Progenitor cell of endocrine pancreas (in vitro differentiated cells): Measurements from ENCODE around the gene CNTNAP5. TPM values are rescaled to one million over a fixed set of nuclear protein-coding genes. Genes with fewer than 3 reads are reported as not detected.

ENCODE experiments used
- DNase-seq: peaks from one replicate; pipeline ENCODE4 v3.0.0; 2021; ENCODE audit warnings: low spot score; ENCODE audit not compliant: unreplicated experiment
- H3K27ac Mint-ChIP-seq: 2 replicates; pipeline ENCODE4 v1.8.0; 2021; ENCODE audit warnings: mild to moderate bottlenecking, moderate library complexity, mixed read lengths
- H3K27me3 Mint-ChIP-seq: 2 replicates; pipeline ENCODE4 v1.8.0; 2021; ENCODE audit warnings: mixed read lengths
- H3K36me3 Mint-ChIP-seq: 2 replicates; pipeline ENCODE4 v1.8.0; 2022; ENCODE audit warnings: mixed read lengths; ENCODE audit not compliant: insufficient read depth
- H3K4me1 Mint-ChIP-seq: 2 replicates; pipeline ENCODE4 v1.8.0; 2021; ENCODE audit warnings: low read depth, mixed read lengths
- H3K4me3 Mint-ChIP-seq: 2 replicates; pipeline ENCODE4 v1.8.0; 2021; ENCODE audit warnings: low read depth, mild to moderate bottlenecking, moderate library complexity, mixed read lengths
- H3K9me3 Mint-ChIP-seq: 2 replicates; pipeline ENCODE4 v1.8.0; 2021; ENCODE audit warnings: low read depth, mixed read lengths
- total RNA-seq: library from RNA; stranded (reverse); gene quantifications from 2 replicates; pipeline ENCODE4 v1.2.1, GENCODE V29; 2021
- TF ChIP-seq, protein P1 (sequence below): fragments of 200-600 bp; sonication (generic); IDR thresholded peaks from one replicate; pipeline ENCODE4 v1.5.0; 2021; ENCODE audit warnings: antibody characterized with exemption, mild to moderate bottlenecking; ENCODE audit not compliant: unreplicated experiment

Gene CNTNAP5
- total RNA-seq, 1 donor from 2014 or later = 5.3 TPM

DNA sequence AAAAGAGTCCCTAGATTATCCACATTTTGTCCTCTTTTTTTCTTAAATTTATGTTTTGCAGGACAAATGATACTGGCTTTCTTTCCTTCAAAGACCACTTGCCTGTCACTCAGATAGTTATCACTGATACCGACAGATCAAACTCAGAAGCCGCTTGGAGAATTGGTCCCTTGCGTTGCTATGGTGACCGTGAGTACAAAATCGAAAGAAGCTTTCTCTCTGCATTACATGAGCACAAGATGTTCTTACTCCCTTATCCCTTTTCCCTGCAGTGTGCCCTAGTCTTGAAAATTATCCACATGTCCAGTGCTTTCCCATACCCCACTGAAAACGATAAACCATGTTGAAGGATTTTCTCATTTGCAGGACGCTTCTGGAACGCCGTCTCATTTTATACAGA is 738.5 kb downstream of the CNTNAP5 start:
- TF ChIP-seq, protein P1, sequence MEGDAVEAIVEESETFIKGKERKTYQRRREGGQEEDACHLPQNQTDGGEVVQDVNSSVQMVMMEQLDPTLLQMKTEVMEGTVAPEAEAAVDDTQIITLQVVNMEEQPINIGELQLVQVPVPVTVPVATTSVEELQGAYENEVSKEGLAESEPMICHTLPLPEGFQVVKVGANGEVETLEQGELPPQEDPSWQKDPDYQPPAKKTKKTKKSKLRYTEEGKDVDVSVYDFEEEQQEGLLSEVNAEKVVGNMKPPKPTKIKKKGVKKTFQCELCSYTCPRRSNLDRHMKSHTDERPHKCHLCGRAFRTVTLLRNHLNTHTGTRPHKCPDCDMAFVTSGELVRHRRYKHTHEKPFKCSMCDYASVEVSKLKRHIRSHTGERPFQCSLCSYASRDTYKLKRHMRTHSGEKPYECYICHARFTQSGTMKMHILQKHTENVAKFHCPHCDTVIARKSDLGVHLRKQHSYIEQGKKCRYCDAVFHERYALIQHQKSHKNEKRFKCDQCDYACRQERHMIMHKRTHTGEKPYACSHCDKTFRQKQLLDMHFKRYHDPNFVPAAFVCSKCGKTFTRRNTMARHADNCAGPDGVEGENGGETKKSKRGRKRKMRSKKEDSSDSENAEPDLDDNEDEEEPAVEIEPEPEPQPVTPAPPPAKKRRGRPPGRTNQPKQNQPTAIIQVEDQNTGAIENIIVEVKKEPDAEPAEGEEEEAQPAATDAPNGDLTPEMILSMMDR = no peak
- Mint-ChIP-seq H3K27ac (no peak overlapping the region), H3K4me1 (no peaks in the 10 kb centered on the region), H3K4me3 (no peak overlapping the region), H3K9me3 (no peaks in the 10 kb centered on the region), H3K36me3 (no peaks in the 10 kb centered on the region), H3K27me3 (no peaks in the 10 kb centered on the region)
- DNase-seq = no peak

DNA sequence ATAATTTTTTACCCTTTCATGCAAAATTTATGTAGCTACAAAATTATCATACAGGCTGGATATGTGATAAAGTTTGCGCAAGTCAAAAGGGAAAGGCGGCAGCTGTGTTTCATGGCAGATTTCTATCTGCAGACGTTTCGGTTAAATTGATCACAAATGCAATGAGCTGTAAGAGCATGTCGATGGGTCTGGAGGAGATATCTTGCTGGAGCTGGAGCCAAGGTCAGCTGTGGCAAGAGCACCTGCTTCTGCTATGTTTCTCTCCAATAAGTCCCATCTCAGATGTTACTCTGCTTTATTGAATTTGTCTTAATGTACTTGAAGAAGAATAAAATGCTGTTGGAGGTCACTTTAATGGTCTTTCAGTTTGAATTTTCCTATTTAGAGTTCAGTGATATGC is 749.7 kb downstream of the CNTNAP5 start:
- no peaks in the 10 kb centered on the region for H3K36me3 Mint-ChIP-seq
- DNase-seq = no peak
- peaks cover 6% of the 10 kb centered on the region for H3K9me3 Mint-ChIP-seq
- H3K4me1 Mint-ChIP-seq = no peaks in the 10 kb centered on the region
- H3K27me3 Mint-ChIP-seq = no peaks in the 10 kb centered on the region
- TF ChIP-seq, protein P1 = no peak
- H3K27ac Mint-ChIP-seq = no peak overlapping the region
- H3K4me3 Mint-ChIP-seq = no peak overlapping the region

DNA sequence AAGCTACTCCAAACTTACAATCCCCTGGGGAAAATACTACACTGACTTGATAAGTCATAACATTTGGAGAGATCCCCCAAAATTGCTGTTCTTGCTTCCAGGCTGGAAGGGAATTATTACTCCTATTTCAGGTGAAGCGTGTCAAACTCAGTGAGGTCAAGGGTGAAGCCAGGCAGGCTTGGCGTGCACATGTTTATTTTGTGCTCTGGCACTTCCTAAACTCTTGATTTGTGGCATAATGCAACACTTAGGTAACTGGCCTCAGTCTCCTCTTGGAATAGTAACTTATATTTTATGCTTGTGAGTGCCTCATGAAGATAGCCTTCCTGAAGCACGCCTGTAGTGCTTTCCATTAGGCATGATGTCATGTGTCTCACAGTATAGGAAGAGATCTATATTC is 751.2 kb downstream of the CNTNAP5 start:
- TF ChIP-seq, protein P1 = no peak
- Mint-ChIP-seq H3K4me1 (peaks cover 6% of the 10 kb centered on the region), H3K4me3 (no peak overlapping the region), H3K36me3 (no peaks in the 10 kb centered on the region), H3K27me3 (no peaks in the 10 kb centered on the region), H3K27ac (no peak overlapping the region), H3K9me3 (peaks cover 6% of the 10 kb centered on the region)
- DNase-seq = no peak

DNA sequence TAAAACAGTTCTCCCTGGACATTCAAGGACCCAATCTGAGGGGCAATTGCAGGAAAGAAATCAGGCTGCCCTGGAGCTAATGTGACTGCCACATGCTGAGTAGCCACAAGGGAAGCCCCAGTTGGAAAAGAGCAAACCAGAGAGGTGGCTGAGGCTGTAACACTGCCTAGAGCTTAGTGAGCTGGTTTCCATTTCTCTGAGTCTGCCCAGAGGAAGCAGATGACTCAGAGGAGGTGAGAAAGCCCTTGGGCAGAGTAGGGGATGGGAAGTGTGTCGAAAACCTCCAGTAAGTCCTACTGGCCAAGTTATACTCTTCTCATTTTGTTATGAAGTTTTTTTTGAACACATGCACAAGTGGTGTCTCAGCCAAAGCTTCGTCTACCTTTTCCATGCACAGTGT is 753.0 kb downstream of the CNTNAP5 start:
- peaks cover 7% of the 10 kb centered on the region for H3K4me1 Mint-ChIP-seq
- H3K27ac Mint-ChIP-seq = no peak overlapping the region
- H3K9me3 Mint-ChIP-seq = no peaks in the 10 kb centered on the region
- H3K27me3 Mint-ChIP-seq = no peaks in the 10 kb centered on the region
- no peaks in the 10 kb centered on the region for H3K36me3 Mint-ChIP-seq
- no peak for DNase-seq
- no peak overlapping the region for H3K4me3 Mint-ChIP-seq
- TF ChIP-seq, protein P1 = no peak

DNA sequence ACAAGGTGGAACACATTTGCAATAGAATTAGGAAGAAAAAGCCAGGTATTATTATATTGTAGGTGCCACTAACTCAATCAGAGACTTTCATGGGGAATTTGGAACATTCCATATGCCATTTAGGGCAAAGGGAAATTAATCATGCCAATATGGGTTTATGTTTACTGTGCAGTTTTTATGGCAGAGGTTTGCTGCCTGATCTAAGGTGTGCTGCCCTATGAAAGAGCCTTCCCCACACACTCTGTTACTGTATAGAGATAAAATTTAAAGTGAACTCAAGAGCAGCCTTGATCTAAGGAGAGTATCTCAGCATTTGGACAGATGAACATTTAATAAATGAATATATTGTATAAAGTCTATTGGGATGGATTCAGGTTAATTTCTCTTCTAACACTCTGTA is 771.6 kb downstream of the CNTNAP5 start:
- Mint-ChIP-seq H3K4me3 (no peak overlapping the region), H3K27ac (no peak overlapping the region), H3K36me3 (no peaks in the 10 kb centered on the region), H3K27me3 (no peaks in the 10 kb centered on the region), H3K4me1 (peaks cover 8% of the 10 kb centered on the region), H3K9me3 (no peaks in the 10 kb centered on the region)
- TF ChIP-seq, protein P1 = no peak
- DNase-seq = no peak
